NCI-H2171 treated with DMSO at 0.1 percent for 48 hours (cell line): ENCODE results near the gene LCP2.

ENCODE experiments used
- DNase-seq: peaks from one replicate; lab custom pipeline; 2025; lab: John Stamatoyannopoulos, UW

LCP2 gene

GRCh38 chr5:170296036-170296934 lies 1.3 kb downstream of the LCP2 start:
- no peak for DNase-seq

GRCh38 chr5:170294556-170294955 lies 3.0 kb downstream of the LCP2 start:
- no peak for DNase-seq

- DNase-seq: no peak
Measured at GRCh38 chr5:170294057-170294456, 3.5 kb downstream of the LCP2 start.

- no peak for DNase-seq
Measured at GRCh38 chr5:170293273-170293672, 4.3 kb downstream of the LCP2 start.

DNA sequence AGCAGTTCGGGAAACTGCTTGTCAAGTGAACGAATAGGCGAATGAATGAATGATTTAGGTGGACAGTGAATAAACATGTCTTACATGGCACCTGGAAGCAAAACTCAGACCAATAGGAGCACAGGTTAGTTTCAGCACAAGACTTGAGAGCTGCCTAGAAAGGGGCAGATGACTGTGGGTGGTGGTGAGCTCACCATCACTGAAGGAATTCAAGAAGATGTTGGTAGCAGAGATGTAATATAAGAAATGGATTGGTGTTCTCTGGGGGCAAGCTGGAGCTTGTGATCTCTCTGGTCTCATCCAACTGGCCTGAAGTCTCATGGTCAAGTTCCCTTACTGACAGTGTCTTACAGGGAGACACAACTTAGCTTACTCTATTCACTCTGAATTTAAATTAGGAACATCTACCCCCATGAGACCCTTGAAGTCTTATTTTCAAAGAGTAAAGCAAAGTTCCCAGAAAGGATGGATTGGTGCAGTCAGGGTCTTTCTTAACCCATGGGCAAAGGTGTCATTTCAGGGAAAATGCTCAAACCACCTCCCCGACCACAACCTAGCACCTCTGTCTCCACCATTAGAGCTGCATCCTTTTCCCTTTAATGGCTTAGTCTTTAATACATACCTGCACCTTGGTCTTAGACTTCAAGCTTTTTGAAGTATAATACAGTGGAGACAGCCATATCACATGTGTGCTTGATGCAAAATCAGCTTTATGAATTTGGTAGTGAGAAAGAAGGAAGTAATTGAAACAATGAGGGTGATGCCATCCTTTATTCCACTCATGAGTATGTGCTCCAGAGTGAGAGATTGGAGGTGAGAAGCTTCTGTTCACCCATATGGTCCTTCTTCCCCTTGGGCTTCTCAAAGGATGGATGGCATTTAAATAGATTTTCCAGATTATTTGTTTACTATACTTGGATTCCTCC lies 5.1 kb downstream of the LCP2 start:
- DNase-seq: no peak

GRCh38 chr5:170290498-170290897 lies 7.1 kb downstream of the LCP2 start:
- DNase-seq: no peak

DNA sequence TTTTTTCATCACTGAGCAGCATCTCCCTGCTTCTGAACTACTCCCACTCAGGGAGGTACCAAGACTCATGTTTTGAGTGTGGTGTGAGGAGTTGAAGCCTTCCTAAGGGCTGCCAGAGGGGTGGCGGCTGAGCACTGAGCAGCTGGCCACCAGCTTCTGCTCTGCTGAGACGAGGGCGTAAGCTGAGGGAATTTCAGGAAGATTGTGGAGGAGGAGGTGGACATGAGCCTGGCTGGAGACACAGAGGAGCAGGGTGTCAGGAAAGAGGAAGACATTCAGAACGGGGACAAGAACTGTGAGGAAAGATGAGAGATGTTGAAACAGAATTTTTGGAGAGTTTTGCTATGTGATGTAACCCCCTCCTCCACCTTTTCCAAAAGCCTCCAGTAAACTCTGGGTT lies 7.8 kb downstream of the LCP2 start:
- DNase-seq: no peak

GRCh38 chr5:170289121-170289520 lies 8.5 kb downstream of the LCP2 start:
- DNase-seq: no peak

DNA sequence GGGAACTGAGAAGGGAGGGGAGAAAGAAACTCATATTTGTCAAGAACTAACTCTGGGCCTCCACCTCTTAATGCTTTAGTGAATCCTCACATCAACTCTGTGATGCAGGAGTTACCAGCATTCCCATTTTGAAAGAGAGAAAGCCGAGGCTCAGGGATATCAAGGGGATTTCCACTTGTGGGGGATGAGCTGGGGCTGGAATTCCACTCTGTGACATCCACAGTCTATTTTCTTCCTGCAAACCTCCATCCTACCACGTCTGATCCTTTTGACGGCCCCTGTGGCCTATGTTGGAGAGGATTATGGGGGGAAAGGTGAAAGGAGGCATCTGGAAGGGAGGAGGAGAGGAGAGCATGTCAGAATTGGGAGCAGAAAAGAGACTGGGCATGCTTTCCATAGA lies 9.0 kb downstream of the LCP2 start:
- no peak for DNase-seq

GRCh38 chr5:170288151-170288550 lies 9.4 kb downstream of the LCP2 start:
- DNase-seq: no peak

DNA sequence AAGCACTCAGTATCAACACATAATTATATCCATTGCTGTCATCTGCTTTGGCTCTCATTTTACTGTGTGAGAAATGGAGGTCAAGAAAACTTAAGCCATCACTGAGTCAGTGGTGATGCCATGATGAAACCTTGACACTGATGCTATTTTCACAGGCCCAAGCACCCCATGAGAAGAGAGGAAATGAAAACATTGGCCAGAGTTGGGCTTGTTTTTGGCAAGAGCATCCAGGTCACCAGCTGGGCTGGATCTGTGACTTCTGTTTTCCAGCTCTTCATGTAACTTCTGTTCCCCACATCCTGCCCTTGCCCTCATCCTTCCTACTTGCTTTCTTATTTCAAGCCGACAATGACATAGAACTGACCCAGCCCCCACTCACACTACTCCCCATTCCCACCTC lies 10.0 kb downstream of the LCP2 start:
- no peak for DNase-seq

DNA sequence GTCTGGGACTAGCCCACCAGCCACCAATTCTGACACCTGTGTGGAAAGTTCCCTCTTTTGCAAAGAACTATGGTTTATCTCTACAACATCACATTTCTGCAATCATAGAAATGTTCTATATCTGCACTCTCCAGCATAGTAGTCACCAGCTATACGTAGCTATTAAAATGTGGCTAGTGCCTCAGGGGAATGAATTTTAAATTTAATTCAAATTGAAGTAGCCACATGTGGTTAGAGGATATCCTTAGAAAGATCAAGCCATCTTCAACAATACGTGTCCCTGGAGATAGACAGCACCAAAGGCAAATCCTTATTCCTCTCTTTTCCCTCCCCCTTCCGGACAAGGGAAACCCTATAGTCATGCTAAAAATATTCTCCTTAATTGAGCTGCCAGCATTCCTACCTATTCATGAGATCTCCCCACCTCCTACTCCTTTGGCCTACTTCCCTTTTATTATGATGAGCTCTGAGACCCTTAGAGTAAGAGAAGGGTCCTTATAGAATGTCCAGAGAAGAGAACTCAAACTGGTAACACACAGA lies 11.1 kb downstream of the LCP2 start:
- no peak for DNase-seq

DNA sequence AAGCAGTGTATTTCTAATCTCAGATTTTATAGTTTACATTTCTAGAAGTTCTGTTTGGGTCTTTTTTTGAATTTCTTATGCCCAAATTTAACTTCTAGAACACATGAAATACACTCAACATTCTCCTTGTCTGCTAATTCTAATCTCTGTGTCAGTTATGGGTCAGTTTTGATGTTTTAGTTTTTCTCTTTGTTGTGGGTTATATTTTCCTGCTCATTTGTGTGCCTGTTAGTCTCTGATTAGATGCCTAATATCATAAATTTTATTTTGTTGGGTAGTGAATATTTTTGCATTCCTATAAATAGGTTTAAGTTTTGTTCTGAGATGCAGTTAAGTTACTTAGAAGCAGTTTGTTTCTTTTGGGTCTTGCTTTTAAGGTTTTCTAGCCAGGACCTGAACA lies 12.4 kb downstream of the LCP2 start:
- no peak for DNase-seq

DNA sequence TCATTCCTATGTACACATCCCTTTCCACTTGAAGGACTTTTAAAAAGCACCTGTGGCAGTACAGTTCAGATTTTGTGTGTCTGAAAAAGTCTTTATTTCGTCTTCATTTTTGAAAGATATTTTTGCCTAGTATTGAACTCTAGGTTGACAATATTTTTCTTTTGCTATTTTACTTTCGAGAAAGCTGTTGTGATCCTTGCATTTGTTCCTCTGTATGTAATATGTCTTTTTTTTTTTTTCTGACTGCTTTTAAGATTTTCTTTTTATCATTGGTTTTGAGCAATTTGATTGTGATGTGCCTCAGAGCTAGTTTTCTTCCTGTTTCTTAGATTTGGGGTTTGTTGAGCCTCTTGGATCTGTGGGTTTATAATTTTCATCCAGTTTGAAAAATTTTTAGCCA lies 13.3 kb downstream of the LCP2 start:
- no peak for DNase-seq

GRCh38 chr5:170283296-170283695 lies 14.3 kb downstream of the LCP2 start:
- DNase-seq: no peak

- DNase-seq: no peak
Measured at GRCh38 chr5:170280011-170280493, 17.5 kb downstream of the LCP2 start.

GRCh38 chr5:170279459-170279817 lies 18.1 kb downstream of the LCP2 start:
- no peak for DNase-seq

DNA sequence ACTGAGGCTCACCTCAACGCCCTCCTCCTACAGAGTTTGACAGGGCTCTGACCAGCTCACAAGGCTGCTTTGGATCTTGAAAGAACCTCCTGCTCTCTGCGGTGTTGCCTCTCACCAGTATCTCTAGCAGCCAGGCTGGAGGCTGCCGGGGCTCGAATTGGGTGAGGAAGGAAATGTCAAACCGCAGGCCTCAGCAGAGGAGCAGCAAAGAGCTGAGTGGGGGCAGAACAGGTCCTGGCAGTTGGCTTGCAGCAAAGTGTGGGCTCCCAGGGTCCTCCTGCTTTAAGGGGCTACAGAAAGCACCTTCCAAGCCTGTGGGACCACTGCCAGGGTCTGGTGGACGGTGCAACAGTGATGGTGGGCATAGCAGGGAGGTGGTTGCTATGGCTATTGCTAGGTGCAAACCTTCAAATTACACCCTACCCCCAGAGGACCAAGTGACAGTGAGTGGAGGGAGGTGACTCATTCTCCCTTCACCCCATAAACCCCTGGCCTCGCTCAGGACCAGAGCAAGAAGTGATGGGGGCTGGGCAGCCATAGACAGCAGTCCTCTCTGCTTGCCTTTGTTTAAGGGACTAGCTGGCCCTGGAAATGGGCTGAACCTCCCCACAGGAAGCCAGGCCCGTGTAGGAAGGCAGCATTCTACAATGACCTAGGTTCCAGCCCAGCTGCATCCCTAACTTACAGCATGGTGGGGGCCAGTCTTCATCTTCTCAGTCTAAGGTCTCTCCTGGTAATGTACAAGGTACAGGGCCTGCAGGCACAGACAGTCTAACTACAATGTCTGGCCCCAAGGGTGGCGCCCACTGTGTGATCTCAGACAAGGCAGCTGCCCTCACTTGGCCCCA lies 18.7 kb downstream of the LCP2 start:
- DNase-seq: no peak

DNA sequence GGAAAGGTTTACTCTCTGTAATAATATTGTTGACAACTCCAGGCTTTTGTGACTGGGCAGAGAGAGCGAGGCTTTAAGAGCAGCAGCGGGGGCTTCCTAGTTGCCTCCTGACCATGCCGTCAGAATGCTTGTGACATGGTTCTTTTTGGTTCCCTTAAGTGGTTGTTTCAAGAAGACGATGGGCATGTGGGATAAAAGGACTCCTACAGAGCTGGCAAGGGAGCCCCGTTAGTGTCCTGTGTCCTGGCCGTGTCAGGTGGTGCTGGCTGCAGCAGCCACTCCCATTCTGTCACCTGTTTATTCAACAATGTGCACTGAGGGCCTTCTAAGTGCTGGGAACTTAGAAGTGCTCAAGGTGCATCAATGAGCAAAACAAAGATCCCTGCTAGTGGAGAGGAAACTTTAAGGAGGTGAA lies 19.7 kb downstream of the LCP2 start:
- no peak for DNase-seq

DNA sequence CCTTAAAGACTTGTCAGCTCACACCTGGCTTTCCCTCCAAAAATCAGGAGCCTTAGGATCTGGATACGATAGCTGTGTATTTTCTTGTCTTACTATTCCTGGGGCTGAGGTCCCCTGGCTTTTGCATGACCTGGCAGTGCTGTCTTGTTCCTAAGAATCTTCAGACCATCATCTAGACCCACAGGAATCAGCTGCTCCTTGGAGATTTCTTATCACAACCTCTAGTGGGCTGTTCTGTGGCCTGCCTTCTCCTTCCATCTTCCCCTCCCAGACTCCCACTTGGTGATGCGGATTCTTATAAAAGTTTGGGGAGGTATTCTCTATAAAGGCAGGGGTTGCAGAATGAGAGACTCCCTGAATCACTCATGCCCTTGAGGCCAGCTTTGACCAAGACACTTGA lies 21.4 kb downstream of the LCP2 start:
- DNase-seq: no peak

- no peak for DNase-seq
Measured at GRCh38 chr5:170275376-170275994, 22.1 kb downstream of the LCP2 start.
